GM21723 (cell line): Measurements from ENCODE around the gene LHFPL3.
A peak's percentile ranks its signal among the peaks of the same experiment; 100 is the strongest.
"Not testable (repeated sequence)": the region's sequence is repeated elsewhere in the genome, so short reads cannot be mapped to it uniquely, and the experiment has no call there.

Source experiments
- ATAC-seq: cut with Tn5 transposase; IDR thresholded peaks from one replicate; pipeline ENCODE4 v1.9.1; 2021; ENCODE audit warnings: mild to moderate bottlenecking, moderate library complexity; ENCODE audit not compliant: unreplicated experiment

LHFPL3 gene

DNA sequence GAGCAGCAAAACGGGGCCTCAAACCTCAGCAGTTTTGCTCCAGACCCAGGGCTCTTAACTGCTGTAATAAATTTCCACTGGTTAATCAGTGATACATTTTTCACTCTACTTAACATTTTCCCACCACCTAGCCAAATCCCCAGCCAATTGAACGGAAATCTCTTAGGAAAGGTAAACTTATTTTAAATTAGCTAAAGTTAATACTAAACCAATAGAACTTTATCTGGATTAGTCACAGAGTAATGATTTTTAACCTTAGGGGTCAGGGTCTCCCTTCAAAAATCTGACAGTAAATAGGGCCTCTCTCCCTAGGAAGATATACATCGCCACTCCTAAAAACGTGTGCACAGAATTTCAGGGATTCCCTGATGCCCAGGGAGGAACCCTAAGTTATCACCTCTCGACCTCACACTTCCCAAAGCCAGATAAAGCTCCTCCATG, 598.2 kb downstream of the LHFPL3 start:
- no peak for ATAC-seq

DNA sequence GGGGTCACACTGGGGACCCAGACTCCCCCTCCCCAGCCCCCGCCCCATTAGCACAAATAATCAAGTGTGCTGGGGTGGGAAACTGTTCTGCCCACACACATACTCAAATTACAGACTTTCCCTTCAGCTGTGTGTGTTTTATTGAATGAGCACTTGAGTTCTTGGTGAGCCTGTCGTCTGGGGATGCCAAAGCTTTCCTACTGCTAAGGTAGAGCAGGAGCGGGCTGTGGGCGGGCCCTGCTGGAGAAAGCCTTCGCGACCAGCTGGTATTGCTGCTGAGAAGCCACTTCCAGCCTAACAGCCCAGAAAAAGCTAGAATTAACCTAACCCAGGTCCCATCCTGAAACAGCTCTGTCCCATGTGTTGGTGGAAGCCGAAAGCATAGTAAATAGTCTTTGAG, 598.7 kb downstream of the LHFPL3 start:
- no peak for ATAC-seq

DNA sequence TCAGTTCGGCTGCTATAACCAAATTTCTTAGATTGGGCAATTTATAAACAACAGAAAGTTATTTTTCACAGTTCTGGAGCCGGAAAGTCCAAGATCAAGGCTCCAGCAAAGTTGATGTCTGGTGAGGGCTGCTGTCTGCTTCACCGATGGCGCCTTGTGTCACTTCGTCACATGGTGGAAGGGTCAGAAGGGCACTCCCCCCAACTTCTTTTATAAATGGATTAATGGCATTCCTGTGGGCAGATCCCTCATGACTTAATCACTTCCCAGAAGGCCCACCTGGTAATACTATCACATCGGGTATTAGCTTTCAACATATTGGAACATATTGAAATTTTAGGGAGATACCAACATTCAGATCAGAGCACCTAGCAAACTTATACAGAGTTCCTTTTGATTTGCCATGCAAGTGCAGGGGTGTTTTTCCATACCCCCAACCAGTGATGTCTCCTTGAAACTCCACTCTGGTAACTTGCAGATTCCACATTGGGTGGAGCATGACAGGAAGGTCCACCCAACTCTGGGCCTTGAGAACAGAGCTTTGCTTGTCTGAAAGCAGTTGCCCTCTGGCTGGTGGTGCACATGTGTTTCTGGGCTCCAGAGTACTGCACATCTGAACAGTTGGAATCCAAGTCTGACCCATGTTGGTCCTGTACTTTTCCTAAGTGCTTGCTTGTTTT, 600.5 kb downstream of the LHFPL3 start:
- no peak for ATAC-seq

DNA sequence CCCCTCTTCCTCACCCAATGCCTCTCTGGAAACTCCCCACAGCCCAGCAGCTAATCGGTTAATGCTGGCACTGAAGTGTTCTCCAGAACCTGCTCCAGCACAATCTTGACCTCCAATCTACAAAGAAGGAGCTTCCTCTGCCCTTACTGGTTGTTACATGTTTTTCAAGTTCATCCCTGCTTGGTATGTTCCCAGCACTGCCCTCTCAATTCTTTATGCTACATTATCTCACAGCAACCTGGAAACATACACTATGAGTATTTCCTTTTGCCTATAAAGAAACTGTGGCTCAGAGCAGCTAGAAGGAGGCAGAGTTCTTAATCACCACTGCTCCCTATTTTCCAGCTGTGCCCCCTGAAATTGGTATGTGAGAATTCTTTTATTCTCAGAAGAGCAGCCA, 601.5 kb downstream of the LHFPL3 start:
- ATAC-seq, result no peak

DNA sequence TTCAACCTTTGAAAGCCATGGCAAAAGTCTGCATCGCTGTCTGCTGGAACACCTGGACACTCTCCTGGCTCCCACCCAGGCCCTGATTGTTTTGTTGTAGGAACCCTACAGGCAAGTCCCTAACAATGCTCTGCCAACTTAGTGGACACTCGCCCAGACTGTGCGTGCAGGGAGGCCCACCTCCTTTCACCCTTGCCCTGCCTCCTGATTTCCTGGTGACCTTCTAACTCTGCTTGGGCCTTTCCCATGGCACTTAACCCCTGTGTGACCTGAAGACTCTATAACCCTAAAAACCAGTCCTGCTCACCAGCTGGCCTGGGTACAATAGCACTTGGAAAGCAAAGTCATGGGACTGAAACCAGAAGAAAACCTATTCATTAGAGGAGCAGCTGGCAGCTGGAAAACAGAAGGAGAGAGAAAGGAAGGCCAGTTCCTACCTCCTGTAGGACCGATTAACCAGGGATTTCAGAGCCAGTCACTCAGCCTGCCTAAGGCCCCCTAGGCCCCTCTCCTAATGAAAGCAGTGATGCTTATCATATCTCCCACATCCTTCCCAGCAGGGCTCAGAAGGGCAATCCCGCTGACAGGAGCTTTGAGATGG, 602.9 kb downstream of the LHFPL3 start:
- ATAC-seq, result no peak

DNA sequence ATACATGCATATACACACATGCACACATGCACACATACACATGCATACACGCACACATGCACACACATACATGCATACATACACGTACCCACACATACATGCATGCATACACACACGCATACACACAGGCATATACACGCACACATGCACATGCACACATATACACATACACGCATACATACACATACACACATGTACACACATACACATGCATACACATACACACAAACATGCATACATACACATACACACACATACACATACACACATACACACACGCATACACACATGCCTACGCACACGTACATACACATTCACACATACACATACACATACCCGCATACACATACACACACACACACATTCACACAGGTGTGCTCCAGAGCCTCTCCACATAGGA, 604.6 kb downstream of the LHFPL3 start:
- ATAC-seq, result no peak

DNA sequence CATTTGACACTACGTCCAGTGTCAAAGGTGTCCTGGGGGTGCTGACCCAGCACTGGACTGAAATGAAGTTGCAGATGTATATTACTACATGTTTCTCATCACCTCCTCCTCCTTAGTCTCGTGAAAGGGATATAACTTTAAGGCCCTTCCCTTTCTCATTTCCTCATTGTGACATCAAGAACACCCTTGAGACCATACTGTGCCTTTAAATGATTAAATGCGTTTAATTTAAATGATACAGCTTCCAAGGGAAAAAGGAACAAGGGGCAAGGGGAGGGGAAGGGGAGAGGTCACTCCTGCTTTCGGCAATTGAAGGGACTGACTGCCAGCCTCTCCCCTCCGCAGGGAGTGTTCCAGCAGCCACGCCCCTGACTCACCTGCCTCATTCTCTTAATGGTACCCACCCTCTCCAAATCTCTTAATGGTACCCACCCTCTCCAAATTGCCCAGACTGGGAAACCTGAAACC, 605.2 kb downstream of the LHFPL3 start:
- no peak for ATAC-seq

DNA sequence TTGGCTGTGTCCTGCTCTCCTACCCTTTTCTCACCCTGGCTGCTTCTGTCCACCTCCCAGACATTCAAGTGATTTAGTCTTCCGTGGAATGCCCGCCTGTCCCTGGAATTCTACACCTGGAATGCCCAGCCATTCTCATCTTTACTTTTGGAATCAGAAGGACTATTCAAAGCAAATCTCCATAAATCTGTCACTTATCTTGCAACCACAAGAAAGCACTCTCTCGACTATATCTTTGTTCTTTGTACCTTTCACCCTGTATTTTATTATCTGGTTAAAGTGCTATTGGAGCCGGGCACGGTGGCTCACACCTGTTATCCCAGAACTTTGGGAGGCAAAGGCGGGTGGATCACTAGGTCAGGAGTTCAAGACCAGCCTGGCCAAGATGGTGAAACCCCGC, 606.3 kb downstream of the LHFPL3 start:
- ATAC-seq, result no peak

DNA sequence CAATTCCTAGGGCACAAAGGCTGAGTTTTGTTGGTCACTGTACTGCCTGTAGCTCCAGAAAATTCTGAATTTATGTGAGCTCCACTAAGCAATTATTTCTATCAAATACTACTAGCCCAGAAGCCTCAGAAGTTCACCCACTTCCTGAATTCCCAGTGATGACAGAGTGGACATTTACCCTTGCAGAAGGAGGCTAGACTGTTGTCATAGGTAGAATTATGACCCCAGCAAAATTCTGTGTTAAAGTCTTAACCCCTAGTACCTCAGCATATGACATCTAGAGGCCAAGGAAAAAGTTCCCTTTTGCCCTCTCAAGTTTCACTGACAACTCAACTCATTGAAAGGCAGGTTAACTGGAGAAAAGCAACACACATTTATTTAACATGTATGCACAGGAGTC, 606.9 kb downstream of the LHFPL3 start:
- no peak for ATAC-seq

DNA sequence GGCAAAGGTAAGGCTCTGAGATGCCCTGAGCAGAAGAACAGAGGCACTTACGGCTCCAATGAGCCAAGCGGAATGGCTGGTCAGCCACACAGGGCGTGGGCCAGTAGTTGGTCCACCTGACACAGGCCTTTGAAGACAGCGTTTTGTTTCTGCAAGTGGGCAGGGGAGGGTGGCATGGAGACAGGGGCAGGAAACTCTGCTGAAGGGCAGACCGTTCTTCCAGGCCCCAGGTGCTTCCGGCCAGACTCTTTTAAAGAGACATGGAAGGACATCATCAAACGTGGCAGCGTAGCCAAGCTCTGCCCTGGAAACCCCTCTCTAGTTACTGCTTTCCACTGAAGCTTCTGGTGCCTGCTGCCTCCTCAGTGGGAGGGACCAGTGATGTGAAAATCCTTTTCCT, 608.1 kb downstream of the LHFPL3 start:
- ATAC-seq, result no peak

DNA sequence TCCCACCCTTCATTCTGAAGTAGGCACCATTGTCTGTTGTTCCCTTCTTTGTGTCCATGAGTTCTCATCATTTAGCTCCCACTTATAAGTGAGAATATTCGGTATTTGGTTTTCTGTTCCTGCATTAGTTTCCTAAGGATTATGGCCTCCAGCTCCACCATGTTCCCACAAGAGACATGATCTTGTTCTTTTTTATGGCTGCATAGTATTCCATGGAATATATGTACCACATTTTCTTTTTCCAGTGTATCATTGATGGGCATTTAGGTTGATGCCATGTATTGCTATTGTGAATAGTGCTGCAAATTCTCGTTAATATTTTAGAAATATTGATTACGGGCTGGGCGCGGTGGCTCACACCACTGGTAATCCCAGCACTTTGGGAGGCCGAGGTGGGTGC, 609.1 kb downstream of the LHFPL3 start:
- not testable (repeated sequence) for ATAC-seq

DNA sequence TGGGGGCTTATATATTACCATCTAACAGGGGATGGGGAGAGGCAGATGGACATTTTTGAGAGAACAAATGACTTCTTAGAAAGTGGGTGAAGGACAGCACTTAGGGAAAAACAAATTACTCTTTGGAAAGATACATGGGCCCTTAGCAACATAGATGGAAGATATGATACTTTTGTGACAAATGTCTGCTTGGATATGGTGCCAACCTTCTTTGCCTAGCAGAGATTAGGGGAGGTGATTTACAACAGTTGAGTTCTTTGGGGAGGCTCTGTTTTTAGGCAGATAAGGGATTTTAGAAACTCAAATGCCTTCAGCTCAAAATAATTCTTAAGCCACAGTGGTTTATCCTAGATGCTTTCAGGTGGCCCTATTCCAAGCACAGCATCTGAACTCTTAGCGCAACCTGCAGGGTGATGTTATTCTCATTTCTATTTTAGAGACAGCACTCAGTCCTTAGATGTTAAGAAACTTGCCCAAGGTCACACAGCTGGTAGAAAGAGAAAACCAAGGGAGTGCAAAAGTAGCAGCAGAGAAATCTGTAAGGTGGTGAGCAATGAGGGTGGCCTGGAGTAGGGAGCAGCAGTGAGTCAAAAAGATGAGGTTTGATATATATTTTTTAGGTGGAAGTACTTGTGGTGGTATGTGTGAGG, 610.5 kb downstream of the LHFPL3 start:
- peak; percentile 26 for ATAC-seq

DNA sequence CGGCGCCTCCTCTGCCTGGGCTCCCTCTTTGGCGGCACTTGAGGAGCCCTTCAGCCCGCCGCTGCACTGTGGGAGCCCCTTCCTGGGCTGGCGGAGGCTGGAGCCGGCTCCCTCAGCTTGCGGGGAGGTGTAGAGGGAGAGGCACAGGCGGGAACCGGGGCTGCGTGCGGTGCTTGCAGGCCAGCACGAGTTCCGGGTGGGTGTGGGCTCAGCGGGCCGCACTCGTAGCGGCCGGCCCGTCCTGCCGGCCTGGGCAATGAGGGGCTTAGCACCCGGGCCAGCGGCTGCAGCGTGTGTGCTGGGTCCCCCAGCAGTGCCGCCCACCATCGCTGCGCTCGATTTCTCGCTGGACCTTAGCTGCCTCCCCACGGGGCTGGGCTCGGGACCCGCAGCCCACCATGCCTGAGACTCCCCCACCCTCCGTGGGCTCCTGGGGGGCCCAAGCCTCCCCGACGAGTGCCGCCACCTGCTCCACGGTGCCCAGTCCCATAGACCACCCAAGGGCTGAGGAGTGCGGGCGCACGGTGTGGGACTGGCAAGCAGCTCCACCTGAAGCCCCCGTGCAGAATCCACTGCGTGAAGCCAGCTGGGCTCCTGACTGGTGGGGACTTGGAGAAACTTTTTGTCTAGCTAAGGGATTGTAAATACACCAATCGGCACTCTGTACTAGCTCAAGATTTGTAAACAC, 611.8 kb downstream of the LHFPL3 start:
- ATAC-seq, result no peak

DNA sequence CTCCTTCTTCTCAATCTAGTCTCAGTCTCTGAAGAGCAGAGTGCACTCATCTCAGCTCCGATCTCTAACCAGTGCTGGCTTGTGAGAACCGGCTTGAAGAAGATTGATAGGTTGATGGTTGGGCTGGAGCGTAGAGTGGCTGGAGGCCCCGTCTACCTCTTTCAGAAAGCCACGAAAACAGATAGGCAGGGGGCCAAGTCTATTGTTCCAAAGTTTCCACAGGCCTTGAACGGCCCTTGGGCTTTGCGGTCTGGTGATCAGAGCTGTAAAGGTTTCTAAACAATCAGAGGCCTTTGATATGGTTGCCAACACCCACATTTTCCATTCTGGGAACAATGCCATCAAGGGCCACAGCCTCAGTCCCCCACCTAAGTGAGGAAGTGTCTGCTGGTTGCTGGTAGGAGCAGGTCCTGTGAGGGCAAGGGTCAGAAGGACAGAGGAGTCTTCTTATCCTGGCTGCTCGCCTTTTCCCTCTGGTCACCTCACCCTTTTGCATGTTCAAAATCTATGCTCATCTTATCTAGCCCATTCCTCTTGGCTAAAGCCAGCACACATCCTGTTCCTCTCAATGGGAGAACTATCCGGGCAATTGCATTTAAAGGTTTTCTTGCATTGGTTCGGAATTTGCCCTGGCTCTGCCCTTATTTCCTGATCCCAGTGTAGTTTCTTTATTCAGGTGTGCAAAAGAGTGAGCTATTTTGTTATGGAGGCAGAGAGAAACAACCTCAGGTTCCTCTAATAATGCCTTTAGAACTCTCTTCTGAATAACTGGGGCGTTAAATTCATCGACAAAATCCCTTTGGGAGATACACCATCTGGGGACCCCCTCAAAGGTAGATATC, 615.3 kb downstream of the LHFPL3 start:
- peak; percentile 37 for ATAC-seq

DNA sequence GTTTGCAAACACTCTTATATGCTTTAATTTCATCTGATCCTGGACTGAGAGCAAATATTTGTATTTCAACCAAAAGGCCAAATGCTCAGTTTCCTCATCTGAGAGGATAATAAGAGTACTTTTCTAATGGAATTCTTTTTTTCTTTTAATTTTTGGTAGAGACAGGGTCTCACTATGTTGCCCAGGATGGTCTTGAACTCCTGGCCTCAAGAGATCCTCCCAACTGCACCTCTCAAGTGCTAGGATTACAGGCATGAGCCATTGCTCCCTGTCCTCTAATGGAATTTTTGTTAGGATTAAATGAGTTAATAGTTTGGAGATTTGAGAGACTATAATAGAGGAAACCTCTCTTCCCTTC, 617.2 kb downstream of the LHFPL3 start:
- no peak for ATAC-seq

DNA sequence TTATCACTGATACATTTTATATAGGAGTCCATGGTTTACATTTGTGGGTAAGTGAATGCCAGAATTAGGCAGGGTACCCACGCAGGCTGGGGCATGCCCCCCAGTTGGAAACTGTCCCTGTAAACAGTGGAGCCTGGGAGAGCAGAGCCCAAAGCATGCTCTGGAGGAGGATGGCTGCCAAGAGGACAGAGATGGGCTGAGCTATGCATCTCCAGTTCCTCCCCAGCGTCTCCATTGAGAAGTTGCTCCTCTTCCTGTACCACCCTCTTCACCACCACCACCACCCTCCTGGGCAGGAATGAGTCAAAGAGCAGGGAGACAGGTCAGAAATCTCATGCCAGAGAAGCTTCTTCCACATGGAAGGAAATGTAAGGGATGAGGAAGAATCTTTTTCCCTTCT, 617.9 kb downstream of the LHFPL3 start:
- no peak for ATAC-seq

DNA sequence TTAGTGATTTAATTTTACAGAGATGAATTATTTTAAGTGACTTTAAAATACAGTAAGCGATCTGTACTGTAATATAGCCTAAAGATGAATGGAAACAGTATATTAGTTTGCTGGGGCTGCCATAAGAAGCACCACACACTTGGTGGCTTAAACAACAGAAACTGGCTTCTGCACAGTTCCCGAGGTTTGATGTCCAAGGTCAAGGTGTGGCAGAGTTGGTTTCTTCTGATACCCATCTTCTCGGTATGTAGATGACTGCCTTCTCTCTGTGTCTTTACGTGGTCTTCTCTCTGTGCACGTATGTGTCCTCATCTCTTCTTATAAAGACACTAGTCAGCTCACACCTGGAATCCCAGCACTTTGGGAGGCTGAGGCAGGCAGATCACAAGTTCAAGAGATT, 621.6 kb downstream of the LHFPL3 start:
- no peak for ATAC-seq

DNA sequence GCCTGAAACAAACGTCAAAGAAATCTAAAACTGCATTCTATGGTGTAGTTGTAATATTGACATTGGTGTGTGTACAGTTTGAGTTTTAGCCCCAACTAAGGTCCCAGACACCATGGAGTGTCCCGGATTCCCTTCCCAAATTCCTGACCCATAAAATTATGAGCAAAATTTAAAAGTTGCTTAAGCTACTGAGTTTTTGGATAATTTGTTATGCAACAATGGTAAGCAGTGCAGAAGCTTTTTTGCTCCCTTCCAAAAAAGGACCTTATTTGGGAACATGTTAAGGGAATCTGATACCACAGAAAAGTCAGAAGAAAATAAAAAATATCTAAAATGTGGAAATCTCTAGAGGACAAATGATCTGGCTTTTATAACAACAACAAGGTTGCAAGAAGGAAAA, 622.4 kb downstream of the LHFPL3 start:
- no peak for ATAC-seq

DNA sequence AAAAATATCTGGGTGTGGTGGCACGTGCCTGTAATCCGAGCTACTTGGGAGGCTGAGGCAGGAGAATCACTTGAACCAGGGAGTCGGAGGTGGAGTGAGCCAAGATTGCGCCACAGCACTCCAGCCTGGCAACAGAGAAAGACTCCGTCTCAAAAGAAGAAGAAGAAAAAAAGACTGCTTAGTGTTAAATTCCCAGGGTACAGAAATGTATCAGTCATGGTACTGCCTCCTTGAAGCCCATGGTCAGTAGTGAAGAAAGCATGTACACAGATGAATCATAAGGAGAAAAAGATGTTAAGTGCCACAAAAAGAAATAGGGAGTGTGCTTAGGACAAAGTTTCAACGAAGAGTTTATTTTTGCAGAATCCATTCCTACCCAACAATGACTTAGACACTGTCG, 623.1 kb downstream of the LHFPL3 start:
- ATAC-seq, result no peak

DNA sequence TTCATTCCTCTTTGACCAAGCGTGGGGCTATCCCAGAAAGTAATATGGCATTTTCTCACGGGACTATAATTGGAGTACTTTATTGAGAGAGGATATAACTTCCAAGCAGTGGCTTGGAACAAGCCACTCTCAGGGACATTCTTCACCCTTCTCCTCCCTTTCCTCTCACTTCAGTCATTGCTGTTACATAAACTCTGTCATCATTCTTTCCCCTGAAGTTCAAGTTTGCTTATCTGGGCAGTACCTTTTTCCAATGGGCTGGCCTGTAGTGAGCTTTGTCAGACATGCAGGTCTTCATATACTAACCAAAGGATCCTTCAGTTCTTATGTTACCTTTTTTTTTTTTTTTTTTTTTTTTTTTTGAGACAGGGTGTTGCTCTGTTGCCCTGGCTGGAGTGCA, 626.9 kb downstream of the LHFPL3 start:
- ATAC-seq, result no peak
